ENCODE data around the gene GORAB. TPM values are rescaled to one million over a fixed set of nuclear protein-coding genes. Genes with fewer than 3 reads are reported as not detected.

GORAB gene
- total and polyA plus RNA-seq, 2 of the 13 experiments (the other 11 are each of a cell fraction or from before 2014, with no cell fraction given) = 6.6 to 9.2 TPM

- TF ChIP-seq ZBED4 (CRISPR knock-in tag; IDR thresholded peaks at IDR 0.05; ENCODE audit: borderline replicate concordance) = no peak
- TF ChIP-seq HOXA7 (CRISPR knock-in tag; IDR thresholded peaks at IDR 0.05) = no peak
- TF ChIP-seq ZBTB26 (CRISPR knock-in tag; IDR thresholded peaks at IDR 0.05; ENCODE audit: borderline replicate concordance) = no peak
Observed at GRCh38 chr1:170594066-170594626, 62.2 kb downstream of the GORAB start (continued).

GRCh38 chr1:170596701-170597100 is 64.7 kb downstream of the GORAB start:
- H3K4me1 ChIP-seq (ENCODE audit: insufficient read depth, low read length) = no peaks in the 10 kb centered on the region
- 8% methylated on average over 5 of the region's 5 CpGs for WGBS (ENCODE audit: low lambda C conversion rate)
- intact Hi-C loops (cut with micrococcal nuclease; ENCODE audit: unreplicated experiment) (no loop called here), in situ Hi-C loops (cut with HindIII; ENCODE audit: extremely low pct_ligation_motif_present, low pct_unique_long_range_greater_than_20kb) (no loop called here)
- no peak overlapping the region for H3K4me3 ChIP-seq (replicated peaks in 1 of 3; ENCODE audit: insufficient read depth in 1 of 3, low read depth in 2 of 3, low read length in 3 of 3)
- H3K36me3 ChIP-seq (replicated peaks in 1 of 2; ENCODE audit: control insufficient read depth in 1 of 2, insufficient read depth in 2 of 2, low read length in 2 of 2) = no peaks in the 10 kb centered on the region
- POLR2A ChIA-PET = no interaction called here
- CTCF ChIA-PET (ENCODE audit: low intra/inter-chr PET ratio, low total read pairs) = no interaction called here
- no peaks in the 10 kb centered on the region for H3K79me2 ChIP-seq (ENCODE audit: insufficient read depth, low read length)
- DNase-seq (ENCODE audit: low spot score) = no peak
- H3K9ac ChIP-seq (ENCODE audit: insufficient read depth, low read depth, low read length) = no peak overlapping the region
- FAIRE-seq = no peak
- H3K4me2 ChIP-seq (ENCODE audit: low read depth, low read length) = no peak overlapping the region
- no peak for ATAC-seq
- no peak overlapping the region for H2AFZ ChIP-seq (ENCODE audit: low read length)
- no TSS peak for BruUV-seq (replicated peaks)
- H3K27ac ChIP-seq (ENCODE audit: extremely low read length, insufficient read depth, low read length) = no peak overlapping the region
- H3K9me3 ChIP-seq (ENCODE audit: low read length) = peaks cover 11% of the 10 kb centered on the region
- no peaks in the 10 kb centered on the region for H4K20me1 ChIP-seq (ENCODE audit: insufficient read depth, low read length)
- no peaks in the 10 kb centered on the region for H3K27me3 ChIP-seq (ENCODE audit: control insufficient read depth in 1 of 2, insufficient read depth in 2 of 2, low read length in 2 of 2)
- no peak for TF ChIP-seq ATRX (CRISPR knock-in tag; IDR thresholded peaks at IDR 0.05; ENCODE audit: borderline replicate concordance)
- TF ChIP-seq SALL1 (CRISPR knock-in tag; IDR thresholded peaks at IDR 0.05) = no peak
- no peak for TF ChIP-seq ZNF629 (CRISPR knock-in tag; conservative IDR thresholded peaks at IDR 0.05)
- no peak for TF ChIP-seq ZMYM3 (CRISPR knock-in tag; IDR thresholded peaks at IDR 0.05)
- no peak for TF ChIP-seq MAX (IDR thresholded peaks at IDR 0.05)
- TF ChIP-seq RERE (CRISPR knock-in tag; IDR thresholded peaks at IDR 0.05; ENCODE audit: low read depth) = no peak
- TF ChIP-seq ELF4 (CRISPR knock-in tag; IDR thresholded peaks at IDR 0.05; ENCODE audit: borderline replicate concordance) = no peak
- no peak for TF ChIP-seq RNF2 (conservative IDR thresholded peaks at IDR 0.05; ENCODE audit: low read depth)
- TF ChIP-seq SIX1 (CRISPR knock-in tag; IDR thresholded peaks at IDR 0.05; ENCODE audit: borderline replicate concordance) = no peak

All from HepG2 (cell line).